GM18517 (cell line): ENCODE data around the gene NID1.
"Not testable (repeated sequence)": the region's sequence is repeated elsewhere in the genome, so short reads cannot be mapped to it uniquely, and the experiment has no call there.

ENCODE experiments used
- ATAC-seq: cut with Tn5 transposase; IDR thresholded peaks from one replicate; pipeline ENCODE4 v1.9.1; 2021; ENCODE audit warnings: mild to moderate bottlenecking, moderate library complexity; ENCODE audit not compliant: unreplicated experiment

Gene NID1

DNA sequence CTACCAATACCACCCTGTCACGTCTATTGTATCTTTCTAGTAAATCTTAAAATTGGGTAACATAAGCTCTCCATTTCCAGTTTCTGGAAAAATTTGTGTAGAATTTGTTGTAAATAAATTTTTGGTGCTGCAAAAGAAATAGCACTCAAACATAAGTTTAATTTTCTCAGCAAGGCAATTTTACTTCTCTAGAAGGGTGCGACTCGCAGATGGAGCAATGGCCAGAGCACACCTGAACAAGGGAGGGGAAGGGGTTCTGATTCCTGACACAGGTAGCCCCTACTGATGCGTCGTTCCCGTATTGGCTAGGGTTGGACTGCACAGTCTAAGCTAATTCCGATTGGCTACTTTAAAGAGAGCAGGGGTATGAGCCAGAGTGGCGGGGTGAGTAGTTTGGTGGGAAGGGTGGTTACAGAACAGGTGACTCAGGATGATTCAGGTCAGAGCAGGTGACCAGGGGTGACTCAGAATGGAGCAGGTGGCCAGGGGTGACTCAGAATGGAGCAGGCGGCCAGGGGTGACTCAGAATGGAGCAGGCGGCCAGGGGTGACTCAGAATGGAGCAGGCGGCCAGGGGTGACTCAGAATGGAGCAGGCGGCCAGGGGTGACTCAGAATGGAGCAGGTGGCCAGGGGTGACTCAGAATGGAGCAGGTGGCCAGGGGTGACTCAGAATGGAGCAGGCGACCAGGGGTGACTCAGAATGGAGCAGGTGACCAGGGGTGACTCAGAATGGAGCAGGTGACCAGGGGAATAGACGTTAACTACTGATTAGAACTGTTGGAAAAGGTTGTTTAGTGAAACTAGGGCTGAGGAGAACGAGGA, 32.0 kb upstream of the NID1 start:
- not testable (repeated sequence) for ATAC-seq

DNA sequence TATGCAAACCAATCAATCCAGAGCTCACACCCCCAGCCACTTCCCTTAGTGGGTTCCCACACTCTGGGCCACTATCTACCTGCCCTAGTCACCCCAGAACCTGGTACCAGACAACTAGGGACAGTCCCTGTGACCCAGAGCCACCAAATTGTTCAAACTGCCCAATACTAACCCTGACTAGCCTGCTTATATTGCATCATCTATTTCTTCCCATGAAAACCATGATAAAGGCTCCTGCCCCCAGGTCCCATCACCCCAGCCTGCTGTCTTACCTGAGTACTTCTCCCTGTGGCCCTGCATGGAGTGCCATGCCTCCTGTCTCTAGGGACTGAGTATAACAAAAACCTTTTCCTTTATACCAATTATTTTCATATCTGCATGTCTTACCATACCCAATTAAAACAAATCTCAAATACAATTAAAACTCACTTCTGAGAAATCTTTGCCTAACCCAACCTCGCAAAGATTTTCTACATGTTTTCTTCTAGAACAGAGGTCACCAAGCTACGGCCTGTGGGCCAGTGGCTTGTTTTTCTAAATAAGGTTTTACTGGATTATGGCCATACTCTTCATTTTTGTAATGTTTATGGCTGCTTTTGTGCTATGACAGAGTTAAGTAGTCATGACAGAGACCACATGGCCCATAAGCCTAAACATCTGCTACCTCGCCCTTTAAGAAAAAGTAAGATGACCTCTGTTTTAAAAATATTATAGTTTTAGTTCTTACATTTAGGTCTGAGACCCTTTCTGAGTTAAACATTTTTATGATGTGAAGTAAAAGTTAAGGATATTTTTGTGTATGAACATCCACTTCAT, 31.0 kb upstream of the NID1 start:
- no peak for ATAC-seq

DNA sequence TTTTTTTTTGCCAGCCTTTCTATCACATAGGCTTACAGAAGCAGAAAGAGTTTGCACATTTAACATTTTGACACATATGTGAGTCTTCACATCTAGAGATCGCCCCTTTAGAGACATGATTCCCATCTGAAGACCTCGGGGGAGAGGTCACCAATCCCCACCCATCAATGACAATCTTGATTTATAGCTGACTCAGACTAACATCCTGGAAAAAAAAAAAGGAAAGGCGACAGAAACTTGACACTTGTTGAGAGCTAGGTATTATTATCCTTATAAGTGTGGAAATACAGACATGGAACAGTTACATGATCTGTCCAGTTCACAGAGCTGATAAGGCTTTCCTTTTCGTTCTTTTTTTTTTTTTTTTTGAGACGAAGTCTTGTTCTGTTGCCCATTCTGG, 28.0 kb upstream of the NID1 start:
- ATAC-seq = no peak

DNA sequence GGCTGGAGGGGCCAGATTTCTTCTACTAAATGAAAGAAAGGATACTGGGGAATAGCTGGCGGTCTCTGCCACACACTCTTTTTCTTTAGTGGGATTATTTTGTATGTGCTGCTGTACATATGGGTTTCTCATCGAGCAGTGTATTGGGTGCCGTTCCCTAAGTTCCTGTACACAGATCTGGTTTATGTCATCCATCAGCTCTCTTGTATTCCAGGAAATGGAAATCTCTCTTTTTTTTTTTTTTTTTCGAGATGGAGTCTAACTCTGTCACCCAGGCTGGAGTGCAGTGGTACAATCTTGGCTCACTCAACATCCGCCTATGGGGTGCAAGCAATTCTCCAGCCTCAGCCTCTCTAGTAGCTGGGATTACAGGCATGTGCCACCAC, 27.0 kb upstream of the NID1 start:
- ATAC-seq = no peak

DNA sequence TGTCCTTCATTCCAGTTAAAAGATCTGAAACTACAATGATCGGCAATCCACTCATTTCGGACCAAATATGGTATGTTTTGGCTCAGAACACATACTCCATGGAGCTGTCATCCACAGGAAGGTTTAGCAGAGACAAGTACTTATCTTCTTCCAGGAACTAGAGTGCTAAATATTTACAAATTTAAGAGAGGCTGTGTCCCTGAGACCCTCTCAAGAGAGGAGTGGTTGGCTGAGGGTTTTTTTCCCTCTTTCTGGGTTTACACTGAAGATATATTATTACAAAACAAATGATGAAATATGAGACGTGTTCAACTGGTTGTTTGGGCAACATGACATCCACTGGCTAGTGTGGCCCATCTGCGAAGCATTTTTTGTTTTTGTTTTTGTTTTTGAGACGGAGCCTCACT, 25.9 kb upstream of the NID1 start:
- ATAC-seq = no peak

DNA sequence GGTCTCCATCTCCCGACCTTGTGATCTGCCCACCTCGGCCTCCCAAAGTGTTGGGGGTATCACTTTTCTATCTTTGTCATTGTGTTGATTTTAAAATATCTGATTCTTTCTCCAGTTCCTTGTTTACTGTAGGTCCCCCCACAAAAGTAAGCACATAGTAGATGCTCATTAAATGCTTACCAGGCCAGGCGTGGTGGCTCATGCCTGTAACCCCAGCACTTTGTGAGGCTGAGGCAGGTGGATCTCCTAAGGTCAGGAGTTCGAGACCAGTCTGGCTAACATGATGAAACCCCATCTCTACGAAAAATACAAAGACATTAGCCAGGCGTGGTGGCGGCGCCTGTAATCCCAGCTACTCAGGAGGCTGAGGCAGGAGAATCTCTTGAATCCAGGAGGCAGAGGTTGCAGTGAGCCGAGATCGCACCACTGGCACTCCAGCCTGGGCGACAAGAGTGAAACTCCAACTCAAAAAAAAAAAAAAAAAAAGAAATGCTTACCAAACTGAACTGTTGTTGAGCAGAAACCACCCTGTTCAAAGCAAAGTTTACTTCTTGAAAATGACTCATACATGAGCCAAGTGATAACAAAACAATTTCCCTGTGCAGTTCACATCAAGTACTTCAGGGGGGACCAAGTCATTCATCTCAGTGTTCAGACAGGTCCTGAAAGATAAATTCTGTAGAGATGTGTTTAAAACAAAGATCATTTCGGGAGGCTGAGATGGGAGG, 24.3 kb upstream of the NID1 start:
- ATAC-seq = no peak

DNA sequence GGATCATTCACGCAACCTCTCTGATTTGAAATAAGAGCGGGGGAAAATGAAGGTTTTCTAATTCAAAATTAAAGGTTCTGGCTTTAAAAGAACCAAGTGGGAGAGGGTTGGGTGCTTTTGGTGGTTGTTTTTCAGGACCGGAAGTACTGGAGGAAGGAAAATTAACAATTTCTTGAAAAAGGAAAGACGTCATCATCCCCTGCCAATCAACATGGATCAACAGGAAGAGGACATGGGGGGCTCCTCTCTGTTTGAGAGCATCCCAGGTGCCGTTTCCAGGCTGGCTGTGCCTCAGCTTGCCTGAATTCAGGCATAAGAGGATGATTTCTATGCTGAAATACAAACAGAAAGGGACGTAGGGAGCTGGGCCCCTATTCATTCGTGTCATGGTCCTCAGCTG, 21.6 kb upstream of the NID1 start:
- no peak for ATAC-seq

DNA sequence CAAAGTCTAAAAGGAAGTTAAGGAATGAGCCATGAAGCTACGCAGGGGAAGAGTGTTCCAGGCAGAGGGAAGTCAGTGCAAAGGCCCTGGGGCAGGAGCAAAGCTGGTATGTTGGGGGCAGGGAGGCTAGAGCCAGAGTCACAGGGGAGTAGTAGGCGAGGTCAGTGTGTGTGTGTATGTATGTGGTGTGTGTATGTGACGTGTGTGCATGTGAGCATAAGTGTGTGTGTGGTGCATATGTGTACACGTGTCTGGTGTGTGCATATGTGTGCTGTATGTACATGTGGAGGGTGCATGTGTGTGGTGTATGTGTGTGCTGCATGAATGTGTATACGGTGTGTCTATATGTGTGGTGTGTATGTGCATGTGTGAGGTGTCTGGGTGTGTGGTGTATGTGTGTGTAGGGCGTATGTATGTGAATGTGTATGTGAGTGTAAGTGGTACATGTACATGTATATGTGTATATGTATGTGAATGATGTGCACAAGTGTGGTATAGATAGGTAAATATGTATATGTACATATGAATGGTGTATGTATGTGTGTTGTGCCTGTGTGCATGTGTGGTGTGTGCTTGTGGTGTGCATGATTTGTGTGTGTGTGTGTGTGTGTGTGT, 20.8 kb upstream of the NID1 start:
- ATAC-seq = no peak

DNA sequence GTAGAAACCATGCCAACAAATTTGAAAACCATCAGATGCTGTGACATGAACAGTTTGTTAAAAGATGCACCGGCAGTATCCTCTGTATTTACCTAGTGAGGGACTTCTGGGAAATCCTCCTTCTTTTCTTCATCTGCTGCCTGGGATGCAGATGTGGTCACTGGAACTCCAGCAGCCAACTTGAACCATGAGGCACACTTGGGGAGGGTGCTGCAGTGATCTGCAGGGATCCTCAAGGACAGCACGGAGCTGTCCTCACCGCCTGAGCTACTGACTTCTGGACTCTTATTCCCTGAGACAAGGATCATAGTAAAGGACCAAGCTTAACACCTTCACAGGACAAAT, 19.5 kb upstream of the NID1 start:
- ATAC-seq = no peak

DNA sequence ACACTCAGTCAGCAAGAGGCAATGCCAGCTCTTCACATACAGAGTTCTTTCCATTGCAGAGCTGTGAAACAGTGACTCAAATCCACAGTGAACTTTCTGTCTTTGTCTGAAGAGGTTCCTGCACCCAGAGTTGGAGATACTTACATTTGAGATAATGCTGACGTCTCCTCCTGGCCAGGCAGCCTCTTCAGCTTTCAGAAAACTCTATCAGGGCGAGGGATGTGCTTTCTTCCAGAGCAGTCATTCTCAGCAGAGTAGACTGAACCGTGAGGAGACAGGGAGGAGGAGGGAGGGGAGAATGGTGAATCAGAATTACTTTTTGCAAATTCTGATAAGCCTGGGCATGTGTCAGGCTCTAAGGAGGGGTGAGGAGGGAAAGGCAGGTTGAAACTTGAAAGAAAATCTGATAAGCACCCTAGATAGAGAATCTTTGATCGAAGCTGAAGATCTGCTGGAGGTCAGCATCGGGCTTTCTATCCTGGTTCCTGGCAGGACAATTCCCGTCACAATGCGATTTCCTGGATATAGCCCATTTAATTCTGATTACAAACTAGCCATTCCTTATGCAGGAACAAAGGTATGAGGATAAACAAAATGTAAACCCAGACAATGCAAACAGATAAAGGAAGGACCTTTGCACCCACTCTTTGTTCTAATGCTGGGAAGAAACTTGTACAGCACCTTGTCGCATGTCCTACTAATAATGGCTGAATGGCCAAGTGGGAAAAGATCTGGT, 18.9 kb upstream of the NID1 start:
- ATAC-seq = no peak

DNA sequence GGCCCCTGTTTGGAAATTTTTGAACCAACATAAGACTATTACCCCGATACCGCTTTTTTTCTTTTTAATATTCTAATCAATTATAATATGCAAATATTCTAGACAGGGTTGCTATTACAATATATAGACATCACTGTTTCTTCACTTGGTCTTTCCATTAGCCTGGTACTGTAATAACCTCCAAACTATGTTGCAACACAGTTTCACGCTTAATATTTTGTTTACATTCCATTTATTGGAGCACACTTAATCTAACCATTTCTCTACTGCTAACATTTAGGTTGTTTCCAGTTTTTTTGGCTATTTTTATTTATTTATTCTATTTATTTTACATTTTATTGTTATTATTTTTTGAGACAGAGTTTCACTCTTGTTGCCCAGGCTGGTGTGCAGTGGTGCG, 17.6 kb upstream of the NID1 start:
- ATAC-seq = no peak

DNA sequence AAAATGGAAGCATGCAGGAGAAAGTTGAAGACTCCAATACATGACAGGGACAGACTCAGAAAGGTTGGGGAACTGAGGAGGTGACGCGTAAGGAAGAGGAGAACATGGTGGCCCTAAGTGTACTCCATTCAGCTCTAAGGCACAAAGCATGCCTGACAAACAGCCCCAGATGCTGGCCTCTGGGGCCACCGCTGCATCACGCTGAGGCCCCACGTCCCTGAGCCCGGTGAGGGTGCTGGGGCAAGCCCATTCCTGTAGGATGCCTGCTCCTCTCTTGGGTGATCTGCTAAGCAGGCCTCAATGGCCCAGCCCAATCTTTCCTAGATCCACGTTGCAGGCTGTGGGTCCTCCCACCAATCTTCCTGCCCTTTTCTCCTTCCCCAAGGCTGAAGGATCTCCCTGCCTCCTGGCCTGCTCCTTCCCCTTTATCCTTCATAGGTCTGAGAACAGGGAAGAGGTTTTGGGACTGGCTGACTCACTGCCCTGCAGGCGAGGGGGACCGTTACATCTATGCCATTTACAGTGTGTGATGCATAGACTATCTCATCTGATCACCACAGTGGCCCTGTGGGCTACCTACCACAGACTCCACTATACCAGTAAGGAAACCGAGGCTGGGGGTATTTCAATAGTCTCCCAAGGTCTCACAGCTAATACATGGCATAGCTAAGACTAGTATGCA, 16.8 kb upstream of the NID1 start:
- no peak for ATAC-seq

DNA sequence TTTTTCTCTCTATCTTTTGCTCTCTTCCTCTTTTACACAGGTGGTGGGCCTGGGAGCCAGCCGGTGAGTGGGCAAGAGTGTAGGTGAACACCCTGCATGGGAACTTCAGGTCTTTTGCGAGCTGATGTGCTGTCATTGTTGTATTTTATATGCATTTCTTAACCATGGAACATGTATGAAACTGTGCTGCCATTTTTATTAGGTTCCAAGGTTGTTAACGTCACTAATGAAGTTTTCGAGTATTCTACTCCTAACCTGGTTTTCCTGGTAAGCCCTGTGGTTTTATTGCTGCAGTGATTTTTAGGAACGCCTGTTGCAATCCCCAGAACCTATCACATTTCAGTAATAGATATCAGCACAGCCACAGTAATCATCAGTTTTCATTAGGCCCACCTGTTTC, 14.8 kb upstream of the NID1 start:
- ATAC-seq = no peak

DNA sequence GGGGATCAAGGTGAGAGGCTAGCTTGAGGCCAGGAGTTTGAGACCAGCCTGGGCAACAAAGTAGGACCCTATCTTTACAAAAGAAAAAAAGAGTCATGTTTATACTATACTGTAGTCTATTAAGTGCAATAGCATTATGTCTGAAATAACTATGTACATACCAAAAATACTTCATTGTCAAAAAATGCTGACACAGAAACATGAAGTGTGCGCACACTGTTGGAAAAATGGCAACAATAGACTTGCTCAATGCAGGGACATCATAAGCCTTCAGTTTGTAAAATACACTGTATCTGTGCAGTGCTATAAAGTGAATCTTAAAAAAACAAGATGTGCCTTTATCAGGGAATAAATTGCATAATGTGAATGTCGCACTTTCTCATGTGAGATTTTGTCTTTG, 14.1 kb upstream of the NID1 start:
- ATAC-seq = no peak

DNA sequence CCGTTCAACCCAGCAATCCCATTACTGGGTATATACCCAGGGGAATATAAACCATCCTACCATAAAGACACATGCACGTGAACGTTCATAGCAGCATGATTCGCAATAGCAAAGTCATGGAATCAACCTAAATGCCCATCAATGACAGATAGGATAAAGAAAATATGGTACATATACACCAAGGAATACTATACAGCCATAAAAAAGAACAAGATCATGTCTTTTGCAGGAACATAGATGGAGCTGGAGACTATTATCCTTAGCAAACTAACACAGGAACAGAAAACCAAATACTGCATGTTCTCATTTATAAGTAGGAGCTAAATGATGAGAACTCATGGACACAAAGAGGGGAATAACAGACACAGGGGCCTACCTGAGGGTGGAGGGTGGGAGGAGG, 13.2 kb upstream of the NID1 start:
- not testable (repeated sequence) for ATAC-seq

DNA sequence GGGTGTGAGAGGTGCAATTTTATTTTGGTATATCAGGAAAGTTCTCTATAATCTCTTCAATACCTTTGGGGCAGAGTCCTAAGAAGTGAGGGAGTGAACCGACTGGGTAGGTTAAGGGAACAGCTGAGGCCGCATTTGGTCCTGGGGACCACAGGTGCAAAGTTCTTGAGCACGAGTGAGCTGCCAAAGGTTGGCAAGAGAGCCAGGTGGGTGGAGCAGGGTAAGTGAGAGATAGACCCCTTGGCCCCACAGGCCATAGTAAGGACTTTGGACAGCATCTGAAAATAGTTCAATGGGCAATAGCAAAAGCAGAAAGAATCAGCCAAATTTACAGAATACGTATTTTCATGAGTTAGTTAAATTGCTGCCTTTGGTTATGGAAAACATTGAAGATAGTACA, 11.0 kb upstream of the NID1 start:
- ATAC-seq = no peak

DNA sequence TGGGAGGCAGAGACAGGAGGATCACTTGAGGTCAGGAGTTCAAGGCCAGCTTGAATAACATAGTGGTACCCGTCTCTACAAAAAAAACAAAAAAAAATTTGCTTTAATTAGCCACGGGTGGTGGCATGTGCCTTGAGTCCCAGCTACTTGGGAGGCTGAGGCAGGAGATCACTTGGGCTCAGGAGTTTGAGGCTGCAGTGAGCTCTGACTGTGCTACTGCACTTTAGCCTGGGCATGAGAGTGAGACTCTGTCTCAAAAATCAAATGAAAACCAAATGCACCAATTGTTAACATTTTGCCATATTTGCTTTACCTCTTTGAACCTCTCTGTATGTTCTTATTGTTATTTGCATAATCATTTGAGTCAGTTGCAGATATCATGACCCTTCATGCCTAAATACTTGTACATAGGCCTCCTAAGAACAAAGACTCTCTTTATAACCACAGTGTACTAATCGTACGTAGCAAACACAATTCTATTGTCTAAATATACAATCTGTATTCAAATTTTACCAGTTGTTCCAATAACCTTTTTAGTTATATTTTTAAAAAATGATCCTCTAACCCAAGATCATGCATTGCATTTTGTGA, 8.5 kb upstream of the NID1 start:
- no peak for ATAC-seq

DNA sequence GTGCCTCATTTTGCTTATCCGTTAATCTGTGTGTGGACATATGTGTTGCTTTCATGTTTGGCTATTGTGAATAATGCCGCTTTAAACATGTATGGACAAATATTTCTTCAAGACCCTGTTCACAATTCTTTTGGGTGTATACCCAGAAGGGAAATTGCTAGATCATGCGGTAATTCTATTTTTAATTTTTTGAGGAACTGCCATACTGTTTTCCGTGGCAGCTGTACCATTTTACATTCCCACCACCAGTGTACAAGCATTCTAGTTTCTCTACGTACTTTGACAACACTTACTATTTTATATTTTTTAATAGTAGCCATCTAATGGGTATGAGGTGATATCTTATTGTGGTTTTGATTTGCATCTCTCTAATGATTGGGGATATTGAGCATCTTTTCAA, 7.1 kb upstream of the NID1 start:
- no peak for ATAC-seq

DNA sequence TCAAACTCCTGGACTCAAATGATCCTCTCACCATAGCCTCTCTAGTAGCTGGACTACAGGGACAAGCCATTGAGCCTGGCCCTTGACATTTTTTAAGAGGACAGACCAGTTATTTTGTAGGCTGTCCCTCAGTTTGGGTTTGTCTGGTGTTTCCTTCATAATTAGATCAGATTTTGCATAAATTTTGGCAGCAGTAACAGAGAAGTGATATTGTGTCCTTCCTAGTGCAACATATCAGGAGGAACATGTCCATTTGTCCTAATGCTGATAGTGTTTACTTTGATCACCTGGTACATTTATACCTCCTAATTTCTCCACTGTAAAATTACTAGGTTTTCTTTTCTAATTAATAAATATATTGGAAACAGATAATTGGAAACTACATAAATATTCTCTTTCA, 5.9 kb upstream of the NID1 start:
- no peak for ATAC-seq

DNA sequence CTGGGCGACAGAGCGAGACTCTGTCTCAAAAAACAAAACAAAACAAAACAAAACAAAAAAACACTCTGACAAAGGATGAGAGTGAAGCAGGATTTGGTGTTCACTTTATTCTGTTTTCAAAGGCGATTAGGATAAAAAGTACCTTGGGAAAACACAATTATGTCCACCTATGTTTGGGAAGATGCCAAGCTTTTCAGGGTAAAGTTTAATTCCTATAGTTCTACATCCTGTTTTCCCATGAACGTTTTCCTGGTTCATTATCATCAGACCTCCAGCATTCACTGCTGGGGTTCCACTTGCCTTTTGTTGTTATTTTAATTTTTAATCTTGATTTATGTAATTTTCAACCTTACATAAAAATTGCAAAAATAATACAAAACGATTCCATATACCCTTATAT, 4.9 kb upstream of the NID1 start:
- no peak for ATAC-seq
